ENCODE measurements around the gene GFOD1.
"Not testable (repeated sequence)": the region's sequence is repeated elsewhere in the genome, so short reads cannot be mapped to it uniquely, and the experiment has no call there.

The GFOD1 gene

GRCh38 chr6:13511913-13512717 is 24.7 kb upstream of the GFOD1 start:
- DNase-seq = no peak

GRCh38 chr6:13511141-13511571 is 23.8 kb upstream of the GFOD1 start:
- not testable (repeated sequence) for DNase-seq

- not testable (repeated sequence) for DNase-seq
Observed at GRCh38 chr6:13510433-13510832, 23.0 kb upstream of the GFOD1 start.

- no peak for DNase-seq
Observed at GRCh38 chr6:13508711-13509705, 21.6 kb upstream of the GFOD1 start.

GRCh38 chr6:13507306-13507860 is 20.0 kb upstream of the GFOD1 start:
- no peak for DNase-seq

- DNase-seq = no peak
Observed at GRCh38 chr6:13505345-13505734, 17.9 kb upstream of the GFOD1 start.

GRCh38 chr6:13504611-13505344 is 17.4 kb upstream of the GFOD1 start:
- DNase-seq = no peak

- peak in 3 of 4 experiments; percentile 42 to 57 (median 48) for DNase-seq
Observed at GRCh38 chr6:13500915-13501314, 13.5 kb upstream of the GFOD1 start.

GRCh38 chr6:13500264-13500663 is 12.9 kb upstream of the GFOD1 start:
- DNase-seq = peak; percentile 67 to 90 (median 81)

- peak in 2 of 4 experiments; percentile 69 to 72 for DNase-seq
Observed at GRCh38 chr6:13496513-13497190, 9.3 kb upstream of the GFOD1 start.

GRCh38 chr6:13495818-13496217 is 8.4 kb upstream of the GFOD1 start:
- DNase-seq = no peak

- no peak for DNase-seq
Observed at GRCh38 chr6:13495112-13495776, 7.8 kb upstream of the GFOD1 start.

GRCh38 chr6:13494137-13494536 is 6.7 kb upstream of the GFOD1 start:
- DNase-seq = no peak

GRCh38 chr6:13493147-13493546 is 5.7 kb upstream of the GFOD1 start:
- no peak for DNase-seq

- DNase-seq = no peak
Observed at GRCh38 chr6:13492357-13492756, 5.0 kb upstream of the GFOD1 start.

- no peak for DNase-seq
Observed at GRCh38 chr6:13491538-13491937, 4.1 kb upstream of the GFOD1 start.

GRCh38 chr6:13490402-13490801 is 3.0 kb upstream of the GFOD1 start:
- no peak for DNase-seq

GRCh38 chr6:13488896-13489237 is 1.5 kb upstream of the GFOD1 start:
- no peak for DNase-seq

GRCh38 chr6:13488015-13488895 is 855 bp upstream of the GFOD1 start:
- peak in 3 of 4 experiments; percentile 42 to 60 (median 47) for DNase-seq

- peak; percentile 80 to 90 (median 86) for DNase-seq
Observed at GRCh38 chr6:13486679-13487121, 700 bp downstream of the GFOD1 start.
